WTC11 (cell line): ENCODE results near the gene POU2F3. TPM values are rescaled to one million over a fixed set of nuclear protein-coding genes. Genes with fewer than 3 reads are reported as not detected.

Source experiments
- ATAC-seq: fragments of 200-7000 bp; cut with Tn5 transposase; 2 replicates; pipeline ENCODE4 v1.10.0; 2021; ENCODE audit warnings: mild to moderate bottlenecking, moderate library complexity
- CTCF ChIA-PET: fragments of 300-600 bp; sonication (Branson Sonifier 250); formaldehyde crosslinking; loops from one replicate; lab custom pipeline; 2021; ENCODE audit warnings: antibody characterized with exemption; lab: Charles Lee
- POLR2A ChIA-PET: fragments of 350-600 bp; sonication (Branson Sonifier 250); formaldehyde crosslinking; loops from one replicate; lab custom pipeline; 2021; ENCODE audit warnings: antibody characterized with exemption; lab: Charles Lee
- DNase-seq: peaks from one replicate; pipeline ENCODE4 v3.0.0; 2021; ENCODE audit warnings: low spot score
- H3K27ac Mint-ChIP-seq: 2 replicates; pipeline ENCODE4 v1.8.0; 2021; ENCODE audit warnings: mixed read lengths
- H3K27me3 Mint-ChIP-seq: 2 replicates; pipeline ENCODE4 v1.8.0; 2021; ENCODE audit warnings: low read depth, mild to moderate bottlenecking, moderate library complexity, mixed read lengths
- H3K36me3 Mint-ChIP-seq: 2 replicates; pipeline ENCODE4 v1.8.0; 2021; ENCODE audit warnings: mixed read lengths
- H3K4me1 Mint-ChIP-seq: 2 replicates; pipeline ENCODE4 v1.8.0; 2022; ENCODE audit warnings: mixed read lengths
- H3K4me3 Mint-ChIP-seq: 2 replicates; pipeline ENCODE4 v1.8.0; 2021; ENCODE audit warnings: mild to moderate bottlenecking, moderate library complexity, mixed read lengths
- H3K9me3 Mint-ChIP-seq: 2 replicates; pipeline ENCODE4 v1.8.0; 2021; ENCODE audit warnings: mixed read lengths
- ATF1 ChIP-seq: sonication (generic); formaldehyde crosslinking; IDR thresholded peaks from 2 replicates; pipeline ENCODE4 v1.8.1; 2023; ENCODE audit warnings: mild to moderate bottlenecking, moderate library complexity, missing genetic modification reagents
- ETV6 ChIP-seq: sonication (generic); formaldehyde crosslinking; IDR thresholded peaks from 2 replicates; pipeline ENCODE4 v1.8.1; 2022; ENCODE audit warnings: mild to moderate bottlenecking, missing genetic modification reagents
- GTF2I ChIP-seq: fragments of 250-450 bp; sonication (Bioruptor Pico); conservative IDR thresholded peaks from 2 replicates; pipeline ENCODE4 v1.4.0; 2021; ENCODE audit warnings: mild to moderate bottlenecking
- HMGA2 ChIP-seq: fragments of 250-450 bp; sonication (Bioruptor Pico); IDR thresholded peaks from 2 replicates; pipeline ENCODE4 v1.4.0; 2021; ENCODE audit warnings: mild to moderate bottlenecking, moderate library complexity
- MYBL2 ChIP-seq: sonication (generic); formaldehyde crosslinking; IDR thresholded peaks from 2 replicates; pipeline ENCODE4 v1.8.1; 2023; ENCODE audit warnings: mild to moderate bottlenecking, moderate library complexity, missing genetic modification reagents
- NFATC4 ChIP-seq: fragments of 250-450 bp; sonication (Bioruptor Pico); IDR thresholded peaks from 2 replicates; pipeline ENCODE4 v1.9.0; 2021; ENCODE audit warnings: mild to moderate bottlenecking
- RELA ChIP-seq: sonication (generic); formaldehyde crosslinking; IDR thresholded peaks from 2 replicates; pipeline ENCODE4 v1.8.1; 2022; ENCODE audit warnings: missing genetic modification reagents, mild to moderate bottlenecking, borderline replicate concordance
- RORB ChIP-seq: fragments of 250-450 bp; sonication (Bioruptor Pico); IDR thresholded peaks from 2 replicates; pipeline ENCODE4 v1.9.0; 2021; ENCODE audit warnings: mild to moderate bottlenecking
- SMAD3 ChIP-seq: sonication (generic); formaldehyde crosslinking; IDR thresholded peaks from 2 replicates; pipeline ENCODE4 v1.8.0; 2022; ENCODE audit warnings: missing genetic modification reagents, mild to moderate bottlenecking, borderline replicate concordance
- ZNF138 ChIP-seq: sonication (generic); formaldehyde crosslinking; conservative IDR thresholded peaks from 2 replicates; pipeline ENCODE4 v1.8.1; 2022; ENCODE audit warnings: mild to moderate bottlenecking, moderate library complexity, missing genetic modification reagents
- ZNF219 ChIP-seq: sonication (generic); formaldehyde crosslinking; IDR thresholded peaks from 2 replicates; pipeline ENCODE4 v1.8.0; 2023; ENCODE audit warnings: missing genetic modification reagents, mild to moderate bottlenecking, borderline replicate concordance
- total RNA-seq: library from RNA; stranded (reverse); gene quantifications from 3 replicates; pipeline ENCODE4 v1.2.3, GENCODE V29; 2021
- TF ChIP-seq, protein P1 (sequence below): fragments of 250-450 bp; sonication (Bioruptor Pico); IDR thresholded peaks from 2 replicates; pipeline ENCODE4 v1.9.0; 2021; ENCODE audit warnings: moderate library complexity, mild to moderate bottlenecking, inconsistent platforms, borderline replicate concordance
- TF ChIP-seq, protein P2 (sequence below): fragments of 250-450 bp; sonication (Bioruptor Pico); IDR thresholded peaks from 2 replicates; pipeline ENCODE4 v2.1.2; 2022; ENCODE audit warnings: mild to moderate bottlenecking, moderate library complexity
- TF ChIP-seq, protein P3 (sequence below): sonication (generic); formaldehyde crosslinking; IDR thresholded peaks from 2 replicates; pipeline ENCODE4 v1.8.1; 2022; ENCODE audit warnings: low read depth, missing genetic modification reagents, borderline replicate concordance
- TF ChIP-seq, protein P4 (sequence below): sonication (generic); formaldehyde crosslinking; IDR thresholded peaks from 2 replicates; pipeline ENCODE4 v1.8.1; 2023; ENCODE audit warnings: mild to moderate bottlenecking, missing genetic modification reagents, moderate library complexity
- TF ChIP-seq, protein P5 (sequence below): sonication (generic); formaldehyde crosslinking; IDR thresholded peaks from 2 replicates; pipeline ENCODE4 v1.8.1; 2022; ENCODE audit warnings: mild to moderate bottlenecking, moderate library complexity, missing genetic modification reagents
- TF ChIP-seq, protein P6 (sequence below): sonication (generic); formaldehyde crosslinking; IDR thresholded peaks from 2 replicates; pipeline ENCODE4 v1.8.0; 2022; ENCODE audit warnings: mild to moderate bottlenecking, missing genetic modification reagents
- TF ChIP-seq, protein P7 (sequence below): sonication (generic); formaldehyde crosslinking; IDR thresholded peaks from 2 replicates; pipeline ENCODE4 v1.8.1; 2023; ENCODE audit warnings: mild to moderate bottlenecking, moderate library complexity, missing genetic modification reagents
- TF ChIP-seq, protein P8 (sequence below): sonication (generic); formaldehyde crosslinking; IDR thresholded peaks from 2 replicates; pipeline ENCODE4 v1.8.0; 2022; ENCODE audit warnings: mild to moderate bottlenecking, missing genetic modification reagents

POU2F3 gene
- total RNA-seq, 1 experiment from 2014 or later: 0.61 TPM

DNA sequence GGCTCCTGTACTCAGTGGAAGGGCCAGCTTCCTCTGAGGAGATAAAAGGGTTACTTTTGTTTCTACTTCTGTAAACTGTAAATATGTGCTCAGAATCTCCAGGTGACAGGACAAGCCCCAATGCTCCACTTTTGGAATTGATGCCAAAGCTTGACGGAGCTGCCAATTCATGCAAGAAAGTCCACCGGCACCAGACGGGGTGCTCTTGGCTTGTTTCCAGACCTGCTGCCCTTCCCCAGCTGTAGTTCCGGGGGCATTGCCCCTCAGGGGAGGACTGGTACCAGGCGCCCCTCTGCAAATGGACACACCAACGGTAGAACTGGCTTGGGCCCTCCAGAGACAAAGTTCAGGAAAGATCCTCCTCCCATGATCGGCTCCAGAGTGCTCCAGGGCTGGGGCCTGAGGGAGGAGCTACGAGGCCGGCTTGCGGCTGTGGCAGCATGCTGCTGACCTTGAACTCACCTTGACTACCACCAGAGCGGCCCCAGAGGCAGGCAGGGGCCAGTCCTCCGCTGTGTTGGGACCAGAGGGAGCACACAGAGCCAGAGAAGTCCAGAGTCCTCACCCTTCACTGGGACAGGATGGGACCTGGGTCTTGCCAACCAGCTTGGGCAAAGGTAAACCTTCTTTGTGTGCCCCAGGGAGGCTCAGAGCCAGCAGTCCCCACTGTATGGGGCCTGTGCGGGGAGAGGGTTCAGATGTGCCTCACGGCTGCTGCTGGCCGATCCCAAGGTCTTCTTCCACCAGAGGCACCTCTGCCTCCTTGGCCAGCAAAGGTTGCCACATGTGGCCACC lies 46.9 kb upstream of the POU2F3 start (continued):
- no peak for TF ChIP-seq ETV6 (CRISPR knock-in tag)

DNA sequence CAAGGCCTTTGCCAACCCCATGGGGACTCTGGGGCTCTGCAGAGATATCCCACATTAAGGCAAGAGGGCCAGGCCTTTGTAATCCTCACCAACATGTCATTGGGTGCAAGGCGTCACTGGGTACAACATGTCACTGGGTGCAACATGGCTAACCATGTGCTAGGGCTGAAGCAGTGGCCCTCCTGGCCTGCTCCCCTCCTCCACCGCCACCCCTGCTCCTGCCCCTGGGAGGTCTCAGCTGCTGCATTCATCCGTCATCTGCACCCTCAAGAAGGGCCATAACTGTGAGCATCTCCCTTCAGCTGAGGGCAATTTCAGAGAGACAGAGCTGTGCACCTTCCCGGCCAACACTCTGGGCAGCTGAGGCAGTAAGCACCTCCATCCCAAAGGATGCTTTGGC lies 45.8 kb upstream of the POU2F3 start:
- Mint-ChIP-seq H3K36me3 (no peaks in the 10 kb centered on the region), H3K4me3 (no peak overlapping the region), H3K4me1 (peaks cover 34% of the 10 kb centered on the region), H3K27me3 (peaks cover 66% of the 10 kb centered on the region), H3K27ac (no peak overlapping the region), H3K9me3 (peaks cover 5% of the 10 kb centered on the region; the same call in 1 of the 2 replicates)
- TF ChIP-seq, protein P1, sequence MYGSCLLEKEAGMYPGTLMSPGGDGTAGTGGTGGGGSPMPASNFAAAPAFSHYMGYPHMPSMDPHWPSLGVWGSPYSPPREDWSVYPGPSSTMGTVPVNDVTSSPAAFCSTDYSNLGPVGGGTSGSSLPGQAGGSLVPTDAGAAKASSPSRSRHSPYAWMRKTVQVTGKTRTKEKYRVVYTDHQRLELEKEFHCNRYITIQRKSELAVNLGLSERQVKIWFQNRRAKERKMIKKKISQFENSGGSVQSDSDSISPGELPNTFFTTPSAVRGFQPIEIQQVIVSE (CRISPR knock-in tag): no peak
- TF ChIP-seq HMGA2 (CRISPR knock-in tag) (no peak), ZNF138 (CRISPR knock-in tag) (no peak)
- ChIA-PET POLR2A (no interaction called here), CTCF (interaction anchor here (0.6 to 11.0 kb wide), 5 partner anchors 13 to 133 kb away, joined by 3 to 109 read pairs (median 3); no protein-coding TSS in a partner anchor)
- ATAC-seq (no peak), DNase-seq (no peak)

DNA sequence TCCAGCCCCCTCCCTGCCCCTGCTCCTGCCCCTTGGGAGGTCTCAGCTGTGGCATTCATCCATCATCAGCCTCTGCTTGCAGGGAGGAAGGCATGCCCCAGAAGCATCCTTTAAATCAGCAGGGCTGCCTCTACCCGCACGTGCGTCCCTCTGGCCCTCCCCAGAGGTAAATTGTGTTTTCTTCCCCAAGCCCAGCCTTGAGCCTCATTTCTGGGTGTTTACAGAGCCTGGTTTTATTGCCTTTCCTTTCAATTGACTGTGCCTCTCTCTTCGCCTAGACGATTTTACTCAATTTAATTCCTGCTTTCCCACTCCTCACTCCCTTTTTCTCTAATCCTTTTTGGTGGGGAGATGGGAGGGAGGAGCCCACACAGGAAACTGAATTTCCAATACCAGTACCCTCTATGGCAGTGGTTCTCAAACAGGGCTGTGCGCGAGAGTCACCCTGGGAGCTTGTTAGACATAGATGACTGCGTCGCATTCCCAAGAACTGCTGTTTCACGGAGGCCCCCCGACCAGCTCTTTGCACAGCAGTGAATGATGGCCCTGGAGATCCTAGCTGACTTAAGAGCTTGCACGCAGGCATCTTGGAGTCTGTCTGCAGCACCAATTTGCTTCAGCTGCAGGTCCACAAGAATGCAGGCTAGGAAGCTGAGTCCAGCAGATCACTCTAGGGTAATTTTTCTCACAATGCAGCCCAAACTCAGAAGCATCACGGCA lies 44.2 kb upstream of the POU2F3 start:
- no peak for TF ChIP-seq RORB (CRISPR knock-in tag)
- ChIA-PET POLR2A (no interaction called here), CTCF (interaction anchor here (1.5 to 11.0 kb wide), 5 partner anchors 15 to 453 kb away, joined by 3 to 109 read pairs (median 12); no protein-coding TSS in a partner anchor)
- no peak for DNase-seq
- Mint-ChIP-seq H3K4me1 (peaks cover 50% of the 10 kb centered on the region), H3K4me3 (no peak overlapping the region), H3K9me3 (no peaks in the 10 kb centered on the region), H3K27me3 (peaks cover 66% of the 10 kb centered on the region), H3K27ac (no peak overlapping the region), H3K36me3 (no peaks in the 10 kb centered on the region)
- ATAC-seq: no peak

DNA sequence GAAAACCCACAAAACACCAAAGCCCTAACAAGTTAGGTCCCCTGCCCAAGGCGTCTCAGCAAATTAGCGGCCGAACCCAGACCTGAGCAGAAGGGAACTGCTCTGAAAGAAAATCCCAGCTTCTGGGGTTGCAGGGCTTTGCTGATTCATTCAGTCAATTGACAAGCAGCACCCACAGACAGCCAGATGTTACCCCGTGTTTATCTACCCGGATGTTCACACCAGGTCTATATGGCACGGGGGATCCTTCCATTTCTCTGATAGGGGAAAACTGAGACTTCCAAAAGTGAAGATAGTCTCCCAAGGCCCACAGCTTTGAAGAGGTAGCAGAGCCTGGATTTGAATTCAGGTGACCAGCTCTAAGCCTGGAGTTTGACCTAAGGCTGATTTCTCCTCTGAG lies 43.1 kb upstream of the POU2F3 start:
- Mint-ChIP-seq H3K4me1 (peaks cover 47% of the 10 kb centered on the region), H3K27ac (no peak overlapping the region), H3K36me3 (no peaks in the 10 kb centered on the region), H3K27me3 (peaks cover 73% of the 10 kb centered on the region), H3K9me3 (no peaks in the 10 kb centered on the region), H3K4me3 (no peak overlapping the region)
- ATAC-seq (no peak), DNase-seq (no peak)
- ChIA-PET CTCF (interaction anchor here (0.7 to 11.0 kb wide), 13 partner anchors 9 to 454 kb away, joined by 3 to 109 read pairs (median 4); no protein-coding TSS in a partner anchor), POLR2A (interaction anchor here (1.0 kb wide), 1 partner anchor 27 kb away, joined by 3 read pairs; no protein-coding TSS in a partner anchor)
- no peak for TF ChIP-seq ZNF219
- TF ChIP-seq, protein P2, sequence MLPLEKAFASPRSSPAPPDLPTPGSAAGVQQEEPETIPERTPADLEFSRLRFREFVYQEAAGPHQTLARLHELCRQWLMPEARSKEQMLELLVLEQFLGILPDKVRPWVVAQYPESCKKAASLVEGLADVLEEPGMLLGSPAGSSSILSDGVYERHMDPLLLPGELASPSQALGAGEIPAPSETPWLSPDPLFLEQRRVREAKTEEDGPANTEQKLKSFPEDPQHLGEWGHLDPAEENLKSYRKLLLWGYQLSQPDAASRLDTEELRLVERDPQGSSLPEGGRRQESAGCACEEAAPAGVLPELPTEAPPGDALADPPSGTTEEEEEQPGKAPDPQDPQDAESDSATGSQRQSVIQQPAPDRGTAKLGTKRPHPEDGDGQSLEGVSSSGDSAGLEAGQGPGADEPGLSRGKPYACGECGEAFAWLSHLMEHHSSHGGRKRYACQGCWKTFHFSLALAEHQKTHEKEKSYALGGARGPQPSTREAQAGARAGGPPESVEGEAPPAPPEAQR (CRISPR knock-in tag): no peak
- TF ChIP-seq SMAD3 (CRISPR knock-in tag): no peak
- TF ChIP-seq, protein P3, sequence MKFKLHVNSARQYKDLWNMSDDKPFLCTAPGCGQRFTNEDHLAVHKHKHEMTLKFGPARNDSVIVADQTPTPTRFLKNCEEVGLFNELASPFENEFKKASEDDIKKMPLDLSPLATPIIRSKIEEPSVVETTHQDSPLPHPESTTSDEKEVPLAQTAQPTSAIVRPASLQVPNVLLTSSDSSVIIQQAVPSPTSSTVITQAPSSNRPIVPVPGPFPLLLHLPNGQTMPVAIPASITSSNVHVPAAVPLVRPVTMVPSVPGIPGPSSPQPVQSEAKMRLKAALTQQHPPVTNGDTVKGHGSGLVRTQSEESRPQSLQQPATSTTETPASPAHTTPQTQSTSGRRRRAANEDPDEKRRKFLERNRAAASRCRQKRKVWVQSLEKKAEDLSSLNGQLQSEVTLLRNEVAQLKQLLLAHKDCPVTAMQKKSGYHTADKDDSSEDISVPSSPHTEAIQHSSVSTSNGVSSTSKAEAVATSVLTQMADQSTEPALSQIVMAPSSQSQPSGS (CRISPR knock-in tag): no peak
- TF ChIP-seq, protein P4, sequence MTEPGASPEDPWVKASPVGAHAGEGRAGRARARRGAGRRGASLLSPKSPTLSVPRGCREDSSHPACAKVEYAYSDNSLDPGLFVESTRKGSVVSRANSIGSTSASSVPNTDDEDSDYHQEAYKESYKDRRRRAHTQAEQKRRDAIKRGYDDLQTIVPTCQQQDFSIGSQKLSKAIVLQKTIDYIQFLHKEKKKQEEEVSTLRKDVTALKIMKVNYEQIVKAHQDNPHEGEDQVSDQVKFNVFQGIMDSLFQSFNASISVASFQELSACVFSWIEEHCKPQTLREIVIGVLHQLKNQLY (CRISPR knock-in tag): no peak
- TF ChIP-seq, protein P5, sequence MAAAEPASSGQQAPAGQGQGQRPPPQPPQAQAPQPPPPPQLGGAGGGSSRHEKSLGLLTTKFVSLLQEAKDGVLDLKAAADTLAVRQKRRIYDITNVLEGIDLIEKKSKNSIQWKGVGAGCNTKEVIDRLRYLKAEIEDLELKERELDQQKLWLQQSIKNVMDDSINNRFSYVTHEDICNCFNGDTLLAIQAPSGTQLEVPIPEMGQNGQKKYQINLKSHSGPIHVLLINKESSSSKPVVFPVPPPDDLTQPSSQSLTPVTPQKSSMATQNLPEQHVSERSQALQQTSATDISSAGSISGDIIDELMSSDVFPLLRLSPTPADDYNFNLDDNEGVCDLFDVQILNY (CRISPR knock-in tag): no peak
- TF ChIP-seq RELA: no peak
- TF ChIP-seq GTF2I: no peak
- TF ChIP-seq, protein P6, sequence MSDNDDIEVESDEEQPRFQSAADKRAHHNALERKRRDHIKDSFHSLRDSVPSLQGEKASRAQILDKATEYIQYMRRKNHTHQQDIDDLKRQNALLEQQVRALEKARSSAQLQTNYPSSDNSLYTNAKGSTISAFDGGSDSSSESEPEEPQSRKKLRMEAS (CRISPR knock-in tag): no peak
- TF ChIP-seq, protein P7, sequence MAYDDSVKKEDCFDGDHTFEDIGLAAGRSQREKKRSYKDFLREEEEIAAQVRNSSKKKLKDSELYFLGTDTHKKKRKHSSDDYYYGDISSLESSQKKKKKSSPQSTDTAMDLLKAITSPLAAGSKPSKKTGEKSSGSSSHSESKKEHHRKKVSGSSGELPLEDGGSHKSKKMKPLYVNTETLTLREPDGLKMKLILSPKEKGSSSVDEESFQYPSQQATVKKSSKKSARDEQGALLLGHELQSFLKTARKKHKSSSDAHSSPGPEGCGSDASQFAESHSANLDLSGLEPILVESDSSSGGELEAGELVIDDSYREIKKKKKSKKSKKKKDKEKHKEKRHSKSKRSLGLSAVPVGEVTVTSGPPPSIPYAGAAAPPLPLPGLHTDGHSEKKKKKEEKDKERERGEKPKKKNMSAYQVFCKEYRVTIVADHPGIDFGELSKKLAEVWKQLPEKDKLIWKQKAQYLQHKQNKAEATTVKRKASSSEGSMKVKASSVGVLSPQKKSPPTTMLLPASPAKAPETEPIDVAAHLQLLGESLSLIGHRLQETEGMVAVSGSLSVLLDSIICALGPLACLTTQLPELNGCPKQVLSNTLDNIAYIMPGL (CRISPR knock-in tag): no peak
- TF ChIP-seq MYBL2 (CRISPR knock-in tag): no peak
- no peak for TF ChIP-seq NFATC4
- TF ChIP-seq ATF1: no peak
- TF ChIP-seq, protein P8, sequence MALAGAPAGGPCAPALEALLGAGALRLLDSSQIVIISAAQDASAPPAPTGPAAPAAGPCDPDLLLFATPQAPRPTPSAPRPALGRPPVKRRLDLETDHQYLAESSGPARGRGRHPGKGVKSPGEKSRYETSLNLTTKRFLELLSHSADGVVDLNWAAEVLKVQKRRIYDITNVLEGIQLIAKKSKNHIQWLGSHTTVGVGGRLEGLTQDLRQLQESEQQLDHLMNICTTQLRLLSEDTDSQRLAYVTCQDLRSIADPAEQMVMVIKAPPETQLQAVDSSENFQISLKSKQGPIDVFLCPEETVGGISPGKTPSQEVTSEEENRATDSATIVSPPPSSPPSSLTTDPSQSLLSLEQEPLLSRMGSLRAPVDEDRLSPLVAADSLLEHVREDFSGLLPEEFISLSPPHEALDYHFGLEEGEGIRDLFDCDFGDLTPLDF (CRISPR knock-in tag): no peak
